ENCODE measurements around the gene KIF11.
A peak's percentile ranks its signal among the peaks of the same experiment; 100 is the strongest.

KIF11 gene

DNA sequence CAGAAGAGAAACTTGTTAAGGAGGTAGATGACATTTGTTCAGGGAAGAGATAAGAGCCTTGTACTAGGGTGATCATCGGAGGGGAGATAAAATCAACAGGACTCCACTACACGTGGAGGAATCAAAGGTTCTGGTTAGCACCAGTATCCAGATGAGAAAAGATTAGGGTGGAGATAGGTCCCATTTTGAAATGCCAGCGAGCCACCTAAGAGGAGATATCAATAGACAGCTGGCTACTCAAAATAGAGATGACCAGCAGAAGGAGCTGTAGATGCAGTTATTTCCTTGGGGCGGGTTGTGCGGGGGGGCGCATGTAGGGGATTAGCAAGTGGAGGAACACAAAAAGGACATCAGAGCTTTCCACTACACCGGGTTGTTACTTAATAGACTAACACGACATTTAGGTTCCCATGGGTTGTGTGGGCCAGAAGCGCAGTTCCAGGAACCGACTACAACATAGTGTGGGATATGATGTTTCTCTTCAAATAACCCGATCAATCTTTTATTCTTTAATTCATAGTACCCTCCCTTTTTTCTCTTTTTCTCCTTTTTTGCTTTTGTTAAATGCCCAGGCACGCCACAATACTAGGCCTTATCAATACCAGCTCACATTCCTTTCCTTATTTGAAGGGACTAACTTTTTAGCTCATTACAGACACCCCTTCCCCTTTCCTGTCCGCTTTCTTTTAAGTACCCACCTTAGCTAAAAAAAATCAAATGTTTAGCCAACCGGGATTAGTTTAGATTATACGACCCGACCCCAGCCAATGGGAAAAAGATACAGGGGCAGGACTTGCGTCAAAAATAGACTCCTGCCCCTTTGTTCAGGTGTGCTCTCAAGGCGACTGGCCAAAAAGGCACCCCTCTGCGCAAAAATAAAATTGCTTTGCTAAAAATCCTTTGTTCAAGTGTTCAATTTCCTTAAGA is 2.0 kb upstream of the KIF11 start:
- DNase-seq (ENCODE audit: low read depth), result peak; percentile 68

GRCh38 chr10:92591550-92592022 is 1.3 kb upstream of the KIF11 start:
- DNase-seq (ENCODE audit: low read depth), result peak; percentile 93

DNA sequence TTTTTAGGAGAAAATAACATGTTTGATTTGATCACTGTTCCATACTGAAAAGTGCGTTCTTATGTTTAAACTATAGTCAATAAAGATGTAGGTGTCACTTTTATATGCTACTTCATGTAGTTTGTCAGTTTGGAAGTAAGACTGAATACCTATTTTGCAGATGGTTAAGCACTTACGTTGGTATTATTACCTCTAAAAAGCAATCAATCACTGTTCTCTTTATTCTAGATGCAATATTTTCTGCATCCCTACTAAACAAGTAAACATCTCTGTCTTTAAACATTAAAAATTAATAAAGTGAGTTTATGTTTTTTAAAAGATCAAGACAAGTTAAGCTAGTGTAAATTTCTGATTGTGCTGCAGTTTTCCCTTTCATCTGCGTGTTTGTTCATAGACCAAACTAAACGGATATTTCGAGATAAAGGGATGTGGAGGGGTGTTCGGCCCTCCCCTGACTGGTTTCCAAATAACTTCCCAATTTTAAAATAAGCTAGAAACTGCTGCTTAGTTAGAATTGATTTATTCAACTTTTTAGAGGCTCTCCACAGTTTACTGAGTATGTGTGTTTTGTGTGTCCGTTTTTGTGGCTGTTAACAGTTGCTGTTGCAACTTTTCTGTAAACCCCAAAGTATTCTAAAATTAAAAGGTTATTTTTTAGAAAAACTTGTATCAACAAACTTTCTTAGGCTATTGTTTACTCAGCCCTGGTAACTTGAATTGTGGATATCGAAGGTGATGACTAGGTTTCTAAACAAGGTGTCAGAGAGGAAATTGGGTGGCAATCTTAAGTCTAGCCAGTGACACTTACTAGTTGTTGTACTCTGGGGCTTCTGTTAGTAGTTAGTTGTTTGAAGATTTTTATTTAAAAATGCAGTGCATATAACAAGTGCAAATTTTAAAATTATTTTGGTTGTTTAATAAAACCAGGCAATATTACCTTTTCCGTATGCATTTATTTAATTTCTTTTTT is 974 bp downstream of the KIF11 start:
- DNase-seq (ENCODE audit: low read depth), result peak; percentile 39

- DNase-seq (ENCODE audit: low read depth), result no peak
Observed at GRCh38 chr10:92595505-92595904, 2.6 kb downstream of the KIF11 start.

GRCh38 chr10:92598321-92598720 is 5.4 kb downstream of the KIF11 start:
- no peak for DNase-seq (ENCODE audit: low read depth)

- no peak for DNase-seq (ENCODE audit: low read depth)
Observed at GRCh38 chr10:92604841-92605240, 11.9 kb downstream of the KIF11 start.

- DNase-seq (ENCODE audit: low read depth), result no peak
Observed at GRCh38 chr10:92615515-92615914, 22.6 kb downstream of the KIF11 start.

- DNase-seq (ENCODE audit: low read depth), result no peak
Observed at GRCh38 chr10:92619368-92619767, 26.4 kb downstream of the KIF11 start.

DNA sequence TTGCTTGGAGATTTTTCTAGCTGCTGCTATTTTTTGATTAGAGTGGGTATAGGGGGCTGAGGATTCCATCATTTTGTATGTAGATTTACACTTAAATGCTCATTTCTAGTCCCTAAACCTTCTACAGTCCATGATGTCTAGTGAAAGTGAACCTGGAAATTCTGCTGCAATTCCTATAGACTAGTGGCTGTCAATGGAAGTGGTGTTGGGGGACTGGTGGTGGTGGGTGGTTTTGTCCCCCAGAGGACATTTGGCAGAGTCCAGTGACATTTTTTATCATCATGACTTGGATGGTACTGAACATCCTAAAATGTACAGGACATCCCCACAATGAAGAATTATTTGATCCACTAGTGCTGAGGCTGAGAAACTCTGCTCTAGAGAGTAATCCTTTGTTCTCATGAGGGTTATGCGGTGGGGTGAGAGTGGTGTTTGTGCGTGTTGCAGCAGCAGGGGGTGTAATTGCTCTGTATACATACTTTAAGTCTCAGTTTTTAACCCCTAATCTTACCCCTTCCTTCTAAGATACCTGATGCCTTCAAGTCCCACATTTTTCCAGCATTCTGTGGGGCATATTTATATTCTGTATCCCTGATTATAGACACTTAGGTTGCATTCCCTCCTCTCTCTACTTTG is 35.0 kb downstream of the KIF11 start:
- DNase-seq (ENCODE audit: low read depth), result no peak

GRCh38 chr10:92629945-92630344 is 37.0 kb downstream of the KIF11 start:
- DNase-seq (ENCODE audit: low read depth), result no peak

- DNase-seq (ENCODE audit: low read depth), result no peak
Observed at GRCh38 chr10:92638037-92638436, 45.1 kb downstream of the KIF11 start.

- DNase-seq (ENCODE audit: low read depth), result peak; percentile 52
Observed at GRCh38 chr10:92640107-92640506, 47.2 kb downstream of the KIF11 start.

DNA sequence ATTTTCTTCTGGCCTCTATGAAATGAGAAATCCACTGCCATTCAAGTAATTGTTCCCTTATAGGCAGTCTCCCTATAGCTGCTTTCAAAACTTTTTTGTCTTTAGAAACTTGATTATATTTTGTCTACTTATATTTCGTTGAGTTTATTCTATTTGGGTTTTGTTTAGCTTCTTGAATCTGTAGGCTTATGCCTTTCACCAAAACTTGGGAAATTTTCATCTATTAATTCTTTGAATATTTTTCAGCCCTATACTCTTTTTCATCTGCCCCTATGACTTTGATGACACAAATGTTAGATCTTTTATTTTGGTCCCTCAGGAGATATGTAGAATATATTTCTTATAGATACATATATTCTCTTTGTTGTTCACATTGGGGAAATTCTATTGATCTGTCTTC is 48.6 kb downstream of the KIF11 start:
- DNase-seq (ENCODE audit: low read depth), result no peak

- DNase-seq (ENCODE audit: low read depth), result no peak
Observed at GRCh38 chr10:92644921-92645320, 52.0 kb downstream of the KIF11 start.

GRCh38 chr10:92650864-92651263 is 57.9 kb downstream of the KIF11 start:
- DNase-seq (ENCODE audit: low read depth), result peak; percentile 52

DNA sequence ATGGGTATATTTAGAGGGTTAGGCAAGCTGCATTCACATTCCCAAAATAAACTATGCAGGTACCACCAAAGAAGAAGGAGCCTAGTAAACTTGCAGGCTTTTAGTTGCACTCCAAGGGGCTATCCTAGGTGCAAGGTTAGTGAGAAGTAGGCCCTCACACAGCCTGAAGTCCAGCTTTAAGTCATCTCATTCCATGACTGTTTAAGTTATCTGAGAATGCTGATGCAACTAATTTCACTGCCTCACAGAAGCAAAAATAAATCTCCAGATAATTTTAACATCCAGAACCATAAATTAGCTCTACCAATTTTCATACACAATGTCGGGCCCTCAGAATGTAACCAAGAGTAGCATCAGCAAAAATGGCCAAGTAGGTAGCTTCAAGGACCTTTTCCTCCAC is 62.5 kb downstream of the KIF11 start:
- DNase-seq (ENCODE audit: low read depth), result no peak

DNA sequence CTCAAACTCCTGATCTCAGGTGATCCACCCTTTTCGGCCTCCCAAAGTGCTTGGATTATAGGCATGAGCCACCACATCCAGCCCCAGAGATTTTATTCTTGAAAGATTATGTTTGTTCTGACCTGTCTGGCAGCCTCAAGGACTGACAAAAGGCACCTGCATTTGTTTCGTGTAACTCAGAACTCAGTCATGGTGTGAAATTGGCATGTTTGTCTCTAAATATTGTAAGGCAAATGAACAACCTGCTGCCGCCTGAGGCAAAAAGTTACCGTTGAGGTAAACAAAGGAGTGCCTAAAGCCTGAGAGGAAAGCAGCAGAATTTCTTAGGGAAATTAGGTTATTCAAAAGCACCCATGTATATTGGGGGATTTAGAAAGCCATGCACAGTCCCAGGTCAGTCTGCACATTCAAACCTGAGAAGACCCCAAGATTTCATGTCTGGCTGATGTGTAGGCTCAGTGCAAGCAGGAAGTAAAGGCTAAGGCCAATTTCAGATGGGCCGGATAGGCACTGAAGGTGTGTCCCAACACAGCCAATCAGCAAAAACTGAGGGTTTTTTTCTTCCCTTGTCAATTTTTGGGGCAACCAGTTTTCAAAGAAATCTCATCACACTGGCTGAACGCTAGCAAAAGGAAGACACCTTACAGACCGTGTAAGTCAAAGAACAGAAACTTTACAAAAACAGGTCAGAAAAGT is 63.5 kb downstream of the KIF11 start:
- DNase-seq (ENCODE audit: low read depth), result no peak

- DNase-seq (ENCODE audit: low read depth), result peak; percentile 32
Observed at GRCh38 chr10:92657024-92657423, 64.1 kb downstream of the KIF11 start.

- DNase-seq (ENCODE audit: low read depth), result no peak
Observed at GRCh38 chr10:92662848-92663247, 69.9 kb downstream of the KIF11 start.

- DNase-seq (ENCODE audit: low read depth), result no peak
Observed at GRCh38 chr10:92664322-92664721, 71.4 kb downstream of the KIF11 start.

DNA sequence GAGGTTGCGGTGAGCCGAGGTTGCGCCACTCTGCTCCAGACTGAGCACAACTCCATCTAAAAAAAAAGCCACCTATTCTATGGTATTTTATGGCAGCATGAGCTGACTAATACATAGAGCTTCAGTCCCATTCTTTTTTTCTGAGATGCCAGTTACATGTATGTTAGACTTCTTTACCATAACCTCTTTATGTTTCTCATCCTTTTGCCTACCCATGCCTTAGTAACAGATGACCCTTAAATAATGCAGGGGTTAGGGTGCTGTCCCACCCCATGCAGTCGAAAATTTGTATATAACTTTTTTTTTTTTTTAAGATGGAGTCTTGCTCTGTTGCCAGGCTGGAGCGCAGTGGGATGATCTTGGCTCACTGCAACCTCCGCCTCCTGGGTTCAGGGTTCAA is 74.1 kb downstream of the KIF11 start:
- no peak for DNase-seq (ENCODE audit: low read depth)

DNA sequence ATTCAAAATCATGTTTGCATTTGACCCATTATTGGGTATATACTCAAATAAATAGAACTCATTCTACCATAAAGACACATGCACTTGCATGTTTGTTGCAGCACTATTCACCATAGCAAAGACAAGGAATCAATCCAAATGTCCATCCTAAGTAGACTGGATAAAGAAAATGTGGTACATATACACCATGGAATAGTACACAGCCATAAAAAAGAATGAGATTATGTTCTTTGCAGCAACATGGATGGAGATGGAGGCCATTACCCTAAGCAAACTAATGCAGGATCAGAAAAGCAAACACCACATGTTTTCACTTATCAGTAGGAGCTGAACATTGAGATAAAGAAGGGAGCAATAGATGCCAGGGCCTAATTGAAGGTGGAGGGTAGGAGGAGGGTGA is 84.8 kb downstream of the KIF11 start:
- no peak for DNase-seq (ENCODE audit: low read depth)

Data from ELR (cell line).